ENCODE data around the gene ST8SIA6.

- TF ChIP-seq MAX (IDR thresholded peaks at IDR 0.05) (no peak), EGR1 (IDR thresholded peaks at IDR 0.05) (no peak), FOXM1 (IDR thresholded peaks at IDR 0.05; ENCODE audit: borderline replicate concordance, low read depth) (no peak), USF1 (IDR thresholded peaks at IDR 0.05) (no peak), REST (IDR thresholded peaks at IDR 0.05; ENCODE audit: low read depth) (no peak), NFIC (IDR thresholded peaks at IDR 0.05) (no peak), RAD21 (IDR thresholded peaks at IDR 0.05; ENCODE audit: low read depth) (no peak), YY1 (IDR thresholded peaks at IDR 0.05; ENCODE audit: low read depth) (no peak), EP300 (IDR thresholded peaks at IDR 0.05; ENCODE audit: borderline replicate concordance) (no peak), CREB1 (IDR thresholded peaks at IDR 0.05; ENCODE audit: low read depth) (no peak), TAF1 (IDR thresholded peaks at IDR 0.05; ENCODE audit: low read depth) (no peak), TCF12 (IDR thresholded peaks at IDR 0.05; ENCODE audit: low read depth) (no peak)
Measured at GRCh38 chr10:17502814-17503213, 48.4 kb upstream of the ST8SIA6 start.
